HUDEP-2 (cell line): ENCODE results near the gene MYOCOS.
"Not testable (repeated sequence)": the region's sequence is repeated elsewhere in the genome, so short reads cannot be mapped to it uniquely, and the experiment has no call there.

Experiments used
- DNase-seq, 76 experiments: peaks; one replicate each; lab custom pipeline; 2025; ENCODE audit not compliant: unreplicated experiment in 76 of 76; lab: John Stamatoyannopoulos, UW

MYOCOS gene

GRCh38 chr1:171622152-171622462, at the start of gene MYOCOS:
Gene MYOCOS (plus strand): TSS chr1:171622243. CDS start chr1:171623884, 1,641 bp downstream.
- no peak for DNase-seq

GRCh38 chr1:171576144-171576543, 45.9 kb upstream of the MYOCOS start:
- DNase-seq = no peak

- no peak for DNase-seq
These were observed 40.8 kb upstream of the MYOCOS start for GRCh38 chr1:171581226-171581625.

- no peak for DNase-seq
These were observed 40.3 kb upstream of the MYOCOS start for GRCh38 chr1:171581766-171582165.

- no peak for DNase-seq
These were observed 39.5 kb upstream of the MYOCOS start for GRCh38 chr1:171582589-171582988.

- DNase-seq = no peak
These were observed 38.3 kb upstream of the MYOCOS start for GRCh38 chr1:171583591-171584201.

GRCh38 chr1:171585715-171586114, 36.3 kb upstream of the MYOCOS start:
- DNase-seq = no peak

- DNase-seq = no peak
These were observed 33.8 kb upstream of the MYOCOS start for GRCh38 chr1:171588230-171588629.

GRCh38 chr1:171590022-171590421, 32.0 kb upstream of the MYOCOS start:
- no peak for DNase-seq

- no peak for DNase-seq
These were observed 26.7 kb upstream of the MYOCOS start for GRCh38 chr1:171595324-171595723.

GRCh38 chr1:171596119-171596518, 25.9 kb upstream of the MYOCOS start:
- no peak for DNase-seq

- no peak for DNase-seq
These were observed 25.3 kb upstream of the MYOCOS start for GRCh38 chr1:171596705-171597104.

- no peak for DNase-seq
These were observed 24.8 kb upstream of the MYOCOS start for GRCh38 chr1:171597203-171597602.

GRCh38 chr1:171600310-171600709, 21.7 kb upstream of the MYOCOS start:
- DNase-seq = not testable (repeated sequence)

GRCh38 chr1:171600862-171601261, 21.2 kb upstream of the MYOCOS start:
- DNase-seq = no peak

GRCh38 chr1:171603042-171603441, 19.0 kb upstream of the MYOCOS start:
- DNase-seq = not testable (repeated sequence)

GRCh38 chr1:171606402-171606941, 15.6 kb upstream of the MYOCOS start:
- no peak for DNase-seq

GRCh38 chr1:171610385-171610784, 11.7 kb upstream of the MYOCOS start:
- peak in 1 of 76 experiments; percentile 1 for DNase-seq

GRCh38 chr1:171611306-171611705, 10.7 kb upstream of the MYOCOS start:
- no peak for DNase-seq

- no peak for DNase-seq
These were observed 8.8 kb upstream of the MYOCOS start for GRCh38 chr1:171613282-171613681.

GRCh38 chr1:171615122-171615906, 6.7 kb upstream of the MYOCOS start:
- DNase-seq = peak in 1 of 76 experiments; percentile 10

- no peak for DNase-seq
These were observed 5.5 kb upstream of the MYOCOS start for GRCh38 chr1:171616586-171616985.
